GM10847 (cell line): ENCODE measurements around the gene BFSP1.

Source experiments
- POLR2A ChIP-seq: IDR thresholded peaks from 2 replicates; pipeline ENCODE4 v1.6.1; 2011; ENCODE audit not compliant: insufficient read length; ENCODE audit errors: extremely low read depth

BFSP1 gene

GRCh38 chr20:17499041-17499440, 32.1 kb downstream of the BFSP1 start:
- TF ChIP-seq POLR2A, result no peak

GRCh38 chr20:17498641-17499040, 32.5 kb downstream of the BFSP1 start:
- TF ChIP-seq POLR2A, result no peak

DNA sequence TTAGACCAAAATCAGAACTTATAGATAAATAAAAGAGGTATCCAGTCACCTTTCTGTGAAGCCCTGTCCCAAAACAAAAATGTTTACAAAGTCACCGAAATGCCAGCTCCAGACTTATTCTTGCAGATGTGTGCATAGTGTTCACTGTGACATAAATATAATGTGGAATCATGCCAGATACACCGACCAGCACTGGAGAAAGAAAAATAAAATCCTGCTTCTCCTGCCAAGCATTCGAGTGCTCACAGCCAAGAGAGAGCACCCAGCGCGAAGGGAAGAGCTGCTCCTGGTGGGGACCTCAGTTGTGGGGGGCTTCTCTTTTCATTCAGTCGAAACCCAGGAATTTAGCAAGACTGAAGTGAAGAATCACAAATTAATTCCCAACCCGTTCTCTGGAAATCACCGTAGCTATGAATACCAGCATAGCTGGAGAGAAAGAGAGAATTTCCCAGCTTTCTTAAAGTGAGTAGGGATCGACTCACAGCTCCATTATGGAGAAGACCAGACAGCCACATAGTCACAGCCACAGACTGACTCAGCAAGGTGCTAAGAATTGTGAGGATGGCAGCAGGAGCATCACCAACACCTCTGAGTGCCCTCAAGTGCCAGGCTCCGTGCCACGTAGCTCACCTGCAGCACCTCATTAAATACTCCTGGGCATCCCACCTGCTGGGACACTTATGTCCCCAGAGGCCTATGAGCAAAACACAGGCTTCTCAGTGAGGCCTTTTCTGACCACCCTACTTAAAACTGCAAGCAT, 33.2 kb downstream of the BFSP1 start:
- TF ChIP-seq POLR2A, result no peak

DNA sequence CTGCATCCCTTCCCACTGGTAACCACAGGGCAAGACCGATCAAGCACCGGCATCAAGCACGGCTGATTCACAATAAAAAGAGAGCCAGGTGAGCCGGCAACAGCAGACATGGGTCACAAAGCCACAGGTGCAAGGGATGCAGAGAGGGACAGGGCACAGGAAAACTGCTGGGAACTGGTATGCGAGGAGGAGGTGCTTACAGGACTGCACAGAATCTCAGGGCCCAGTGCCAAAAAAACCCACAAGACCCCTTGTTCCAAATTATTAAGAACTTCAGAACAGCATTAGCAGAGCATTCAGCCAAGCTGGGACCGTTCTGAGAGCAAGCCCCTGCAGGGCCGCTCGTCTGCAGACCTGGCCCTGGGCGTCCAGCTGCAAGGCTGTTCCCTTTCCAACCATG, 35.4 kb downstream of the BFSP1 start:
- no peak for TF ChIP-seq POLR2A

GRCh38 chr20:17494201-17494600, 37.0 kb downstream of the BFSP1 start:
- TF ChIP-seq POLR2A, result no peak

DNA sequence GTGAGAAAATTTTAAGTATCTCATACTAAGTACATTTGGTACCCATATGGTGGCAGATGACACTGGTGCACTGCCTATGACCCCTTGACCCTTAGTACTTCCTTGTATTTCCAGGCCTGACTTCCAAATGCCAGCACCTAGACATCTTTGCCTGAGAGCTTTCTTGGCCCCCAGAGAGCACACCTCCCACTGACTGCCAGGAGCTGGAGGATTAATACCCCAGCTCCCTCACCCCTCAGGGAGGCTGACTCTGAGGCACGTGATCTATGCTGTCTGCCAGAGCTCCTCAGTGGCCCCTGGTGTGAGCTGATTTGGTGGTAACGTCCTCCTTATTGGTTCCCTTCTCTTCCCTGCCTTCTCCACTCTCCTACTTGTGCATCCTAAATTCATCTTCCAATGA, 38.0 kb downstream of the BFSP1 start:
- no peak for TF ChIP-seq POLR2A

GRCh38 chr20:17491488-17491887, 39.7 kb downstream of the BFSP1 start:
- TF ChIP-seq POLR2A, result no peak

DNA sequence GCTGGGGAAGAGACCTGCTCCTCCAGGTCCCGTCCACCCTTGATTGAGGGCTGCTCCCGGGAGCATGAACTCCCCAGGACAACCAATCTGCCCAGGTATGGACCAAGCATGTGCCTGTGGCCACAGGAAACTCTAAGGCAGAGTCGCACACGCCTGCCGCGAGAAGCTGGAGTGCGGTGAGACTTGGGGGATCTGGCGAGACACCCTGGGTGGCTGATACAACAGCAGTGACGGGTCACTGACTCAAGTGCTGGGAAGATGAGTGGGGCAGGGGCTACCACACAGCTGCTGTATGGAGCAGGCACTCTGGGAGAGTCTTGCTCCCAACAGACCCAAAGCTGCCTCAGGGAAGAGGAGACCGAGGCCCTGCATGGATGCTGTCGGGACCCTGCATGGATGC, 40.1 kb downstream of the BFSP1 start:
- TF ChIP-seq POLR2A, result no peak

DNA sequence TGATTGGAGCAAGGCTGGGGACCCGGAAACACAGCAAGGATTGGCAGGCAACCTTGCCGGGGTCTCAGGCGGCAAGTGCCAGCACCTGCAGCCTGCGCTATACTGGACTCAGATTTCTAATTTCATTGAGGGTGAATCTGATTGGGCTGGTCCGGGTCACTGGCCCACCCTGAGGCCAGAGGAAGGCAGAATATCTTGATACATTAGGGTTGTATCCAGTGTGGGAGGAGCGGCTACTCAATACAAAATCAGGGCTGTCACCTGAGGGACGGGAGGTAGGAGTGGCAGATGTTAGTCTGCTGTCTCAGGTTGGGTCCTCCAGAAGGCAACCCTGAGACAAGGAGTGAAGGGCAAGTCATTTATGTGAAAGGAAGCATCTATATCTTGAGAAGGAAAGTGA, 40.7 kb downstream of the BFSP1 start:
- TF ChIP-seq POLR2A, result no peak

DNA sequence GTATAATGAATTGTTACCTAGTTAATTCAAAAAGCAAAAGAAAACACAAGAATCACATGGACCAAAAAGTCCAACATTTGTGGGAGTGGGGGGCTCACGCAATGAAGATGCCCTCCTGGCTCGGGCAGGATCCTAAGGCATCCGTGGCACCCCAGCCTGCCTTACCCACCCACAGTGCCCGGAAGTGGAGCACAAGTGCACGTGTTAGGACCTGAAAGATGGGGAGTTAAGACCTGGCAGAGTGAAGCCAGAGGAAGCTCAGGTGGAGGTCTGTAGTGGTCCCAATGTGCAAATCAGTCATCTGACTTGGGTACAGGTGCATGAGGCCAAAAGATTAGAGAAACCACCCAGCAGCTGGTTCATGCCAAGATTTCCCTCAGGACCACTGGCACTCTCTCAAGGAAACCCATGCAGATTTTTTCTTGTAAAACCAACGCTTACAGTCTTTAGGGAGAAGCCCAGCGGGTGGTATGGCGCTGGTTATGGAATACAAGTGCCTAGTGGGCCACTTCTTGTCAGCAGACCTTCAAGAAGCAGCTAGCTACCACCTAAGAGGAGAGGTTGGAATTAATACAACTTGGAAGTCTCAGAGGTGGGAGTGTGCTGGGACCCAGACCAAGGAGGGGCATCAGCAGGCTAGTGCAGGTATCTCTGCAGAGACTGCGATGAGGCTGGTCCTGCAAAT, 42.1 kb downstream of the BFSP1 start:
- TF ChIP-seq POLR2A, result no peak

- no peak for TF ChIP-seq POLR2A
These were observed 46.2 kb downstream of the BFSP1 start for GRCh38 chr20:17485017-17485416.

DNA sequence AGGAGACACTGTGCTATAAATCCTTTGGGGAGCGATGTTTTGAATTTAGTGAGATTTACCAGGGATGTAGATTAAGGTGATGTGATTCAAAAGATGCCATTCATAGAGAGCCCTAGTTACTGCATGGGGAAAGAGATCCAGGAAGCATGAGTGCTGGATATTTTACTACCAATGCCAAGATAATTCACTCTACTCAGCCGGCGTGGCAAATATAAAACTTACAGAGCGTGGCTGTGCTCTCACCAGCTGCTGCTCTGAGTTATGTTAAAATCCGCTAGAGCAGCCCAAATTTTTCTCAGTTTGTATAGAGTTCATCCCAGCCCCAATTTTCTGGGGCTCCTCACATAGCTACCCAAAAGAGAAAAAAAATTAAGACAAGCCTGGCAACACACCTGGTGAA, 48.6 kb downstream of the BFSP1 start:
- no peak for TF ChIP-seq POLR2A

DNA sequence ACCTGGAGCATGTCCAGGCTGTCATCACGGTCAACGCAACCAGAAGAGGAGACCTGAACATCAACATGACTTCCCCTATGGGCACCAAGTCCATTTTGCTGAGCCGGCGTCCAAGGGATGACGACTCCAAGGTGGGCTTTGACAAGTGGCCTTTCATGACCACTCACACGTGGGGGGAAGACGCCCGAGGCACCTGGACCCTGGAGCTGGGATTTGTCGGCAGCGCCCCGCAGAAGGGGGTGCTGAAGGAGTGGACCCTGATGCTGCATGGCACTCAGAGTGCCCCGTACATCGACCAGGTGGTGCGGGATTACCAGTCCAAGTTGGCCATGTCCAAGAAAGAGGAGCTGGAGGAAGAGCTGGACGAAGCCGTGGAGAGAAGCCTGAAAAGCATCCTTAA, 49.5 kb downstream of the BFSP1 start:
- TF ChIP-seq POLR2A, result no peak

DNA sequence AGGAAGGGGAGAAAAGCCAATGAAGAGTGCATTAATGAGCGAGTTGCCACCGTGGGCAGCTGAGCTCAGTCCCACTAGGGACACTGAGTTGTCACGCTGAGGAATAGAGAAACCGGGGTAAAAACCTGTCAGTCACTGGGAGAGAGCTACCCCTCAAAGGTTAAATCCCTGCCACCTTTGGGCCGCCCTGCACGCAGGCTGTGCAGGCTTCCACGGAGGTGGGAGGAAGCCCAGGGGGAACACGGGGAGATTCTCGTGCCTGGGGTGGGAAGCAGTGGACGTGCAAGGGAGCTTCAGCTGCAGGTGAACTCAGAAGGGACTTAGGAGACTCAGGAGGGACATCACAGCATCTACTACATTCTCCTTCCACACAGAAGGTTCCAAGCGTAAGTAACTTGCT, 50.5 kb downstream of the BFSP1 start:
- TF ChIP-seq POLR2A, result no peak

- TF ChIP-seq POLR2A, result no peak
These were observed 52.0 kb downstream of the BFSP1 start for GRCh38 chr20:17479063-17479657.

DNA sequence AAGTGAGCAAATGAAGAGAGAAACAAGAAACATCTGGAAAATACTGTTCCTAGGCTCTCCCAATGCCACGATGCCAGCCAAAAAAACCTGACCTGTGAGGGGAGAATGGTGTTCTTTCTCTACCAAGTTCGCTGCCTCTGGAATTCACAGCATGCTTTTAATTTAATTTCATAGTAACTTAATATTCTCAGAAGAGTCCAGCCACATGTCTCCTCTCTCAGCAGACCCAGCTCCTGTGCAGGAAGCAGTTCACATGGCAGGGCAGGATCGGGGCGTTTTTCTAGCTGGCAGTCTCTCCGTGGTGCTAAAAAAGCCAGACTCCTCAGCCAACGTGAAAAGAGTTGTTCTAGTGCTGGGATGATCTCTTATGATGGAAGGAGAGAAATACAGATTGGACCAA, 57.5 kb downstream of the BFSP1 start:
- TF ChIP-seq POLR2A, result no peak
